Smooth muscle cell (in vitro differentiated cells): ENCODE results near the gene NUDT15. TPM values are rescaled to one million over a fixed set of nuclear protein-coding genes. Genes with fewer than 3 reads are reported as not detected.
A peak's percentile ranks its signal among the peaks of the same experiment; 100 is the strongest.

Experiments used
- DNase-seq: peaks from one replicate; lab custom pipeline; 2025; ENCODE audit not compliant: unreplicated experiment; lab: John Stamatoyannopoulos, UW
- H2AFZ ChIP-seq: fragments of 200-600 bp; sonication (generic); 2 replicates; pipeline ENCODE4 v1.6.0; 2016; ENCODE audit warnings: antibody characterized with exemption, low read depth, mild to moderate bottlenecking
- H3F3A ChIP-seq: fragments of 200-600 bp; sonication (generic); 2 replicates; pipeline ENCODE4 v1.6.0; 2017; ENCODE audit warnings: antibody characterized with exemption, low read depth
- H3K27ac ChIP-seq: fragments of 200-600 bp; sonication (generic); 2 replicates; pipeline ENCODE4 v1.5.1; 2016; ENCODE audit warnings: low read depth, mild to moderate bottlenecking
- H3K27me3 ChIP-seq: fragments of 200-600 bp; sonication (generic); 2 replicates; pipeline ENCODE4 v1.6.1; 2016; ENCODE audit warnings: low read depth, mild to moderate bottlenecking
- H3K36me3 ChIP-seq: fragments of 200-600 bp; sonication (generic); 2 replicates; pipeline ENCODE4 v1.5.1; 2016; ENCODE audit warnings: low read depth
- H3K4me1 ChIP-seq: fragments of 200-600 bp; sonication (generic); 2 replicates; pipeline ENCODE4 v1.5.1; 2016; ENCODE audit warnings: low read depth
- H3K4me2 ChIP-seq: fragments of 200-600 bp; sonication (generic); 2 replicates; pipeline ENCODE4 v1.6.0; 2016; ENCODE audit warnings: mild to moderate bottlenecking
- H3K4me3 ChIP-seq: fragments of 200-600 bp; sonication (generic); 2 replicates; pipeline ENCODE4 v1.5.1; 2016; ENCODE audit warnings: mild to moderate bottlenecking
- H3K79me2 ChIP-seq: fragments of 200-600 bp; sonication (generic); 2 replicates; pipeline ENCODE4 v1.6.0; 2016; ENCODE audit warnings: low read depth, mild to moderate bottlenecking
- H3K9ac ChIP-seq: fragments of 200-600 bp; sonication (generic); 2 replicates; pipeline ENCODE4 v1.6.0; 2016; ENCODE audit warnings: low read depth
- H3K9me3 ChIP-seq: fragments of 200-600 bp; sonication (generic); replicated peaks from 2 replicates; pipeline ENCODE4 v1.5.1; 2016; ENCODE audit warnings: low read depth
- H4K20me1 ChIP-seq: fragments of 200-600 bp; sonication (generic); 2 replicates; pipeline ENCODE4 v1.6.0; 2016; ENCODE audit warnings: low read depth
- WGBS: methylation state at CpG from one replicate; pipeline ENCODE4 v1.1.7; 2016; ENCODE audit warnings: low lambda C conversion rate; 5-methylcytosine and 5-hydroxymethylcytosine counted together
- polyA plus RNA-seq: library from polyadenylated mRNA; unstranded; fragments of >200 nt; fragmentation: Nextera tagmentation; extraction: Ambion mirVana; gene quantifications from 2 replicates; pipeline ENCODE4 v1.2.1, GENCODE V29; 2016
- total RNA-seq: library from RNA; depleted of rRNA; stranded (reverse); fragments of >200 nt; gene quantifications from 2 replicates; pipeline ENCODE4 v1.2.3, GENCODE V29; 2014
- TF ChIP-seq, protein P1 (sequence below): fragments of 200-600 bp; sonication (generic); IDR thresholded peaks from 2 replicates; pipeline ENCODE4 v1.5.1; 2017; ENCODE audit warnings: borderline replicate concordance, mild to moderate bottlenecking, antibody characterized with exemption; ENCODE audit not compliant: insufficient read depth, poor library complexity, severe bottlenecking

Gene NUDT15
- total and polyA plus RNA-seq, 2 experiments from 2014 or later: 6.9 to 17.4 TPM

DNA sequence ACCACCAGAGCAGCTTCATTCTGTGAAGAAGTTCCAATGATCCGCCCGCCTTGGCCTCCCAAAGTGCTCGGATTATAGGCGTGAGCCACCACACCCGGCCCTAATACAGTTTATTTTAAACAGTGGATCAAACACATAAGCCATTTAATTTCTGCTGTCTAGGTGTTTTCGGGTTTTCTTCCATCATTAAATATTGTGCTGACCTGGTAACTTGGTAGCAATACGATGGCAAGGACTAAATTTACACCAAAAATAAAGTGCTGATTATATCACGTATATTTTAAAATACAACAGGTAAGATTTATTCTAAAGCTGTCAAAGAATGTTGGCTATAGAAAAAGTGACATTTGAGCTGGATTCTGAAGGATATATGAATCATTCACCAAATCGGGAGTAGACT, 56.1 kb downstream of the NUDT15 start:
- WGBS: 89% methylated on average over 9 of the region's 9 CpGs
- H3K4me2 ChIP-seq: peak overlapping the region; percentile 94
- peak overlapping the region; percentile 87 for H3K9ac ChIP-seq

DNA sequence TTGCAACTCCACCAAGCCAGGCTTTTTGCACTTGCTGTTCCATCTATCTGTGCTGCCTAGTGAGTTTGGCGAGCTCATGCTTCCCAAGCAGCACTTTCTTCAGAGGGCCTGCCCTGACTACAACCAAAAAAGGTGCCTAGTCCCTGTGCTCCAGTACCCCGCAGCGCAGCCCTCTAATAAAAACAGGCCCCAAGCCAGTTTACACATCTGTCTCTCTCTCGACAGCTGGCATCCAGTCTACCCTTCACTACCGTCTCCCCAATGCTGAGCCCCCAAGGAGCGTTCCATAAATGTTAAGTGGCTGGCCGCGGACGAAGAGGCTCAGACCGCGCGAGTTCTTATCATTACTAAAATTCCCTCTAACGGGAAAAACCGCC, 56.9 kb downstream of the NUDT15 start:
- 1% methylated on average over 14 of the region's 14 CpGs for WGBS

More for the DNA sequence above, 56.1 kb downstream of the NUDT15 start:
- Histone ChIP-seq H3K9me3 (no peaks in the 10 kb centered on the region), H3F3A (no peaks in the 10 kb centered on the region), H3K79me2 (peaks cover 67% of the 10 kb centered on the region), H3K27me3 (no peaks in the 10 kb centered on the region), H3K36me3 (no peaks in the 10 kb centered on the region), H3K4me3 (peak overlapping the region; percentile 80), H4K20me1 (peaks cover 51% of the 10 kb centered on the region), H2AFZ (no peak overlapping the region), H3K4me1 (peaks cover 13% of the 10 kb centered on the region), H3K27ac (no peak overlapping the region)
- no peak for DNase-seq
- TF ChIP-seq, protein P1, sequence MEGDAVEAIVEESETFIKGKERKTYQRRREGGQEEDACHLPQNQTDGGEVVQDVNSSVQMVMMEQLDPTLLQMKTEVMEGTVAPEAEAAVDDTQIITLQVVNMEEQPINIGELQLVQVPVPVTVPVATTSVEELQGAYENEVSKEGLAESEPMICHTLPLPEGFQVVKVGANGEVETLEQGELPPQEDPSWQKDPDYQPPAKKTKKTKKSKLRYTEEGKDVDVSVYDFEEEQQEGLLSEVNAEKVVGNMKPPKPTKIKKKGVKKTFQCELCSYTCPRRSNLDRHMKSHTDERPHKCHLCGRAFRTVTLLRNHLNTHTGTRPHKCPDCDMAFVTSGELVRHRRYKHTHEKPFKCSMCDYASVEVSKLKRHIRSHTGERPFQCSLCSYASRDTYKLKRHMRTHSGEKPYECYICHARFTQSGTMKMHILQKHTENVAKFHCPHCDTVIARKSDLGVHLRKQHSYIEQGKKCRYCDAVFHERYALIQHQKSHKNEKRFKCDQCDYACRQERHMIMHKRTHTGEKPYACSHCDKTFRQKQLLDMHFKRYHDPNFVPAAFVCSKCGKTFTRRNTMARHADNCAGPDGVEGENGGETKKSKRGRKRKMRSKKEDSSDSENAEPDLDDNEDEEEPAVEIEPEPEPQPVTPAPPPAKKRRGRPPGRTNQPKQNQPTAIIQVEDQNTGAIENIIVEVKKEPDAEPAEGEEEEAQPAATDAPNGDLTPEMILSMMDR: no peak

DNA sequence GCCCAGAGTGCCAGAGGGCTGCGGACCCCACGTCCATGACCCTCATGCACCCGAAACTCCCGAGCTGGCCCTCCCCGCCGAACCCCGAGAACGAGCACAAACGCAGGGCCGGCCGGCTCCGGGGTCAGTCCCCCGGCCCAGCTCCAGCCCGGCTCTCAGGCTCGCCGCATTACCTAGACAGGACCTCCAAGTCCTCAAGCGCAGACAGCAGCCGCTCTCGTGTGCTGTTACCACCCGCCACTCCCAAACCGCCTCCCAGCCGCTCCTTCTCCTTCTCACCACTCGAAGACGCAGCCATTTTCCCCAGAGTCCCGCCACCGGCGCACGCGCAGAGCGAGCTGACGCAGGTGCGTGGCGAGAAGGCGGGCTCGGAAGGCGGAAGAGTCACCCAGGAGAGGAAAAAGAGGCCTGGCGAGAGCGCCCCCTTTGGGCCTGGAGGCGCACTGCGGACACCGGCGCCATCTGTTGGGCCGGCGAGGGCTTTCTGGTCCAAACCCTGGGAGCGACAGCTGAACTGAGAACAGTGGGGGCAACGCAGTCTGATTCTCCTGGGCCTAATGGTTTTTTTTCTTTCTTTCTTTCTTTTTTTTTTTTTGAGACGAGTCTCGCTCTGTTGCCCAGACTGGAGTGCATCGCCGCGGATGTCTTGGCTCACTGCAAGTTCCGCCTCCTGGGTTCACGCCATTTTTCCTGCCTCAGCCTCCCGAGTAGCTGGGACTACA, 57.4 kb downstream of the NUDT15 start, which contains the start of gene MED4:
Gene MED4 (minus strand): TSS at position 324 of the 722 bp plus-strand sequence. CDS start 26 bp downstream, at position 298.
- H3K79me2 ChIP-seq: peaks cover 53% of the 10 kb centered on the region
- H3K4me1 ChIP-seq: peaks cover 13% of the 10 kb centered on the region
- no peaks in the 10 kb centered on the region for H3K9me3 ChIP-seq
- peak within 1 kb of the TSS; percentile 80 for H3K4me3 ChIP-seq
- no peak within 1 kb of the TSS for H3K27ac ChIP-seq
- peak within 1 kb of the TSS; percentile 94 for H3K4me2 ChIP-seq
- DNase-seq: peak; percentile 91
- no peaks in the 10 kb centered on the region for H3F3A ChIP-seq
- TF ChIP-seq, protein P1: peak; percentile 99
- H3K27me3 ChIP-seq: no peaks in the 10 kb centered on the region
- 8% methylated on average over 48 of the region's 54 CpGs for WGBS
- peak within 1 kb of the TSS; percentile 63 for H2AFZ ChIP-seq
- no peaks in the 10 kb centered on the region for H3K36me3 ChIP-seq
- peaks cover 39% of the 10 kb centered on the region for H4K20me1 ChIP-seq
- H3K9ac ChIP-seq: peak within 1 kb of the TSS; percentile 87

More for the DNA sequence above, 56.9 kb downstream of the NUDT15 start:
- peaks cover 44% of the 10 kb centered on the region for H4K20me1 ChIP-seq
- H3K27ac ChIP-seq: no peak overlapping the region
- peak overlapping the region; percentile 63 for H2AFZ ChIP-seq
- H3K4me1 ChIP-seq: peaks cover 13% of the 10 kb centered on the region
- DNase-seq: no peak
- no peaks in the 10 kb centered on the region for H3K27me3 ChIP-seq
- H3K9ac ChIP-seq: peak overlapping the region; percentile 87
- H3F3A ChIP-seq: no peaks in the 10 kb centered on the region
- H3K36me3 ChIP-seq: no peaks in the 10 kb centered on the region
- no peaks in the 10 kb centered on the region for H3K9me3 ChIP-seq
- TF ChIP-seq, protein P1: no peak
- peak overlapping the region; percentile 94 for H3K4me2 ChIP-seq
- H3K4me3 ChIP-seq: peak overlapping the region; percentile 80
- peaks cover 59% of the 10 kb centered on the region for H3K79me2 ChIP-seq
